ENCODE results near the gene EGLN3.

GRCh38 chr14:33932033-33932432 lies 18.8 kb downstream of the EGLN3 start:
- TF ChIP-seq, protein P1, sequence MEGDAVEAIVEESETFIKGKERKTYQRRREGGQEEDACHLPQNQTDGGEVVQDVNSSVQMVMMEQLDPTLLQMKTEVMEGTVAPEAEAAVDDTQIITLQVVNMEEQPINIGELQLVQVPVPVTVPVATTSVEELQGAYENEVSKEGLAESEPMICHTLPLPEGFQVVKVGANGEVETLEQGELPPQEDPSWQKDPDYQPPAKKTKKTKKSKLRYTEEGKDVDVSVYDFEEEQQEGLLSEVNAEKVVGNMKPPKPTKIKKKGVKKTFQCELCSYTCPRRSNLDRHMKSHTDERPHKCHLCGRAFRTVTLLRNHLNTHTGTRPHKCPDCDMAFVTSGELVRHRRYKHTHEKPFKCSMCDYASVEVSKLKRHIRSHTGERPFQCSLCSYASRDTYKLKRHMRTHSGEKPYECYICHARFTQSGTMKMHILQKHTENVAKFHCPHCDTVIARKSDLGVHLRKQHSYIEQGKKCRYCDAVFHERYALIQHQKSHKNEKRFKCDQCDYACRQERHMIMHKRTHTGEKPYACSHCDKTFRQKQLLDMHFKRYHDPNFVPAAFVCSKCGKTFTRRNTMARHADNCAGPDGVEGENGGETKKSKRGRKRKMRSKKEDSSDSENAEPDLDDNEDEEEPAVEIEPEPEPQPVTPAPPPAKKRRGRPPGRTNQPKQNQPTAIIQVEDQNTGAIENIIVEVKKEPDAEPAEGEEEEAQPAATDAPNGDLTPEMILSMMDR (conservative IDR thresholded peaks at IDR 0.05; ENCODE audit: low read length) = no peak
- no peak for TF ChIP-seq EZH2phosphoT487 (IDR thresholded peaks at IDR 0.05; ENCODE audit: borderline replicate concordance)
